ENCODE measurements around the gene SUMO1. TPM values are rescaled to one million over a fixed set of nuclear protein-coding genes. Genes with fewer than 3 reads are reported as not detected.

The SUMO1 gene
- total RNA-seq, 4 donors from 2014 or later, result 54.9 to 94.9 (median 76.0) TPM

DNA sequence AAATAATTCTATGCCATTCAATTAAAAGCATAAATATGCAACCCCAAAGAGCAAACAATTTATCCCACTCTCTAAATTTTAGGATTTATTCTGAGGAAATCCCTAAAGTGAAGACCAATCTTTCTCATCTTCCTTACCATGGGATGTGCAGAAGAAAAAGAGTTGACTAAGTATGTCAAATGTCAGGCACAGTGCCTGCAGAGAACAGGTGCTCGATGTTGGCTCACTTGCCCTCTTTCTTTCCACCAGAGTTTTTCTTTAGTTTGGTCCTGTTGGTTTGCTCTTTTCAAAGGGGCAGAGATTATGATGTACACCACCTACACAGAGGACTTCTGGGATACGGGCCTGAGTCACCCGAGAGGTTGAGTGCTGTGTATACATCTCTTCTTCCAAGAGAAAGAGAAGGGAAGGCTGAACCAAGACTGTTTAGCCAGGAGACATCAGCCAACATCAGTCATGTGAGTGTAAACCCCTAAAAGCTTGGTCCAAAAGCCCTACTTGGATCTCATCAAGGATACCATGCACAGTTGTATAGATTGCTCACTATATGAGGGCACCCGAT is 51.7 kb downstream of the SUMO1 start:
- H3K36me3 ChIP-seq, result no peaks in the 10 kb centered on the region
- H3K27ac ChIP-seq, result no peak overlapping the region
- TF ChIP-seq EP300 (IDR thresholded peaks at IDR 0.05), result no peak
- TF ChIP-seq CTCF (IDR thresholded peaks at IDR 0.05), result no peak
- TF ChIP-seq POLR2AphosphoS5 (IDR thresholded peaks at IDR 0.05), result no peak
- no peak for TF ChIP-seq POLR2A (IDR thresholded peaks at IDR 0.05)
- H3K27me3 ChIP-seq, result peaks cover 4% of the 10 kb centered on the region
- H3K4me1 ChIP-seq, result no peaks in the 10 kb centered on the region
- H3K4me3 ChIP-seq, result no peak overlapping the region
- WGBS, 2 donors (ENCODE audit: low coverage in 1 of 2), result 84 to 96% methylated on average over 4 of the region's 4 CpGs
- H3K9me3 ChIP-seq, result no peaks in the 10 kb centered on the region
- ATAC-seq, result no peak

- no peak for ATAC-seq
Observed at GRCh38 chr2:202185156-202185555, 53.2 kb downstream of the SUMO1 start.

GRCh38 chr2:202184557-202184956 is 53.8 kb downstream of the SUMO1 start:
- ATAC-seq, result no peak
- H3K4me1 ChIP-seq, result no peaks in the 10 kb centered on the region
- H3K27ac ChIP-seq, result no peak overlapping the region
- TF ChIP-seq POLR2AphosphoS5 (IDR thresholded peaks at IDR 0.05) (no peak), POLR2A (IDR thresholded peaks at IDR 0.05) (no peak), EP300 (IDR thresholded peaks at IDR 0.05) (no peak), CTCF (IDR thresholded peaks at IDR 0.05) (no peak)
- peaks cover 4% of the 10 kb centered on the region for H3K27me3 ChIP-seq
- no peaks in the 10 kb centered on the region for H3K36me3 ChIP-seq
- 42 to 71% methylated on average over 2 of the region's 2 CpGs for WGBS, 2 donors (ENCODE audit: low coverage in 1 of 2)
- H3K4me3 ChIP-seq, result no peak overlapping the region
- H3K9me3 ChIP-seq, result no peaks in the 10 kb centered on the region

More at GRCh38 chr2:202185156-202185555, 53.2 kb downstream of the SUMO1 start:
- Histone ChIP-seq H3K4me1 (no peaks in the 10 kb centered on the region), H3K36me3 (no peaks in the 10 kb centered on the region), H3K4me3 (no peak overlapping the region), H3K27me3 (peaks cover 4% of the 10 kb centered on the region), H3K9me3 (no peaks in the 10 kb centered on the region), H3K27ac (no peak overlapping the region)
- TF ChIP-seq EP300 (IDR thresholded peaks at IDR 0.05), result no peak
- no peak for TF ChIP-seq POLR2A (IDR thresholded peaks at IDR 0.05)
- WGBS, 2 donors (ENCODE audit: low coverage in 1 of 2), result 87% methylated on average over 4 of the region's 6 CpGs; no CpG with 5 or more reads in 1 of the 2 donors

DNA sequence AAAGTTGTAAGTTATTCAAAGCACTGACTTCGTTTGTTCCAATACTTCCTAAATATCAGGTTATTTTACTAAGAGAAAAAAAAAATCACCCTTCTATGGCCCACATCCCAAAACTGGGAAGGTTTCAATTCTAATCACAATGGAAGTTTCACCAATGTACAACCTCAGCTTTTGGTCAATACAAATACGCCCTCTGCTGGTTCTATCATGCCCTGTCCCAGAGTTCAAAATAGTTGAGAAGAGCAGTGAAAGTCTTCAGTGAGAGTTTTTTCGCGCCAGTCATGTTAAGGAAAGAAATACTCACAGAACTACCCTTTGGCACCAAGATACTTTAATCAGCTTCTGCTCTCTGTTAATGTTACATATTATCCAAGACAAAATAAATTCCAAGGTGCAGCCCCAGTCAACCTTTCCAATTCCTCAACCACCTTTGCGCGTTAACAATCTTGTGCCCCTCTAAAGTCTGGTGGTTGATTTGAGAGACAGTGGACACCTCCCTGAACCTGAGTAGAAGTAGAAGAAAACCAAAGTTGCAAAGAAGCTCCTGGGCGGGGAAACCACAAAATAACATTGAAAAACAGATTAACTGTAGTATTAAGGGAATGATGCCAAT is 59.9 kb downstream of the SUMO1 start:
- ATAC-seq, result peak; percentile 58
- 33 to 35% methylated on average over 6 of the region's 7 CpGs for WGBS, 2 donors (ENCODE audit: low coverage in 1 of 2)
- TF ChIP-seq CTCF (IDR thresholded peaks at IDR 0.05) (peak; percentile 69 to 88 (median 87)), EP300 (IDR thresholded peaks at IDR 0.05) (no peak)
- Histone ChIP-seq H3K4me3 (no peak overlapping the region), H3K27ac (no peak overlapping the region), H3K9me3 (no peaks in the 10 kb centered on the region), H3K4me1 (no peaks in the 10 kb centered on the region), H3K27me3 (no peaks in the 10 kb centered on the region), H3K36me3 (no peaks in the 10 kb centered on the region)

GRCh38 chr2:202172439-202173211 is 65.8 kb downstream of the SUMO1 start:
- peak overlapping the region in 3 of 4 donors; percentile 49 to 60 (median 54) for H3K27ac ChIP-seq

More at GRCh38 chr2:202172439-202173211, 65.8 kb downstream of the SUMO1 start:
- Histone ChIP-seq H3K4me3 (no peak overlapping the region), H3K27me3 (no peaks in the 10 kb centered on the region), H3K36me3 (no peaks in the 10 kb centered on the region), H3K4me1 (peaks cover 0 to 22% (median 6%) of the 10 kb centered on the region in 3 donors), H3K9me3 (no peaks in the 10 kb centered on the region)
- 29 to 48% methylated on average over 3 of the region's 6 CpGs for WGBS, 2 donors (ENCODE audit: low coverage in 1 of 2)
- no peak for TF ChIP-seq POLR2A (IDR thresholded peaks at IDR 0.05)
- TF ChIP-seq POLR2AphosphoS5 (IDR thresholded peaks at IDR 0.05), result no peak
- TF ChIP-seq EP300 (IDR thresholded peaks at IDR 0.05), result no peak
- TF ChIP-seq CTCF (IDR thresholded peaks at IDR 0.05), result no peak
- no peak for ATAC-seq

All from gastroesophageal sphincter (tissue), 4 donors.